Astrocyte of the cerebellum (primary cell): Measurements from ENCODE around the gene NLRP4.
"Not testable (repeated sequence)": the region's sequence is repeated elsewhere in the genome, so short reads cannot be mapped to it uniquely, and the experiment has no call there.

ENCODE experiments used
- DNase-seq: peaks from one replicate; pipeline ENCODE4 v3.0.0-alpha.2; 2011; ENCODE audit warnings: low read depth
- H3K4me3 ChIP-seq: 2 replicates; pipeline ENCODE4 v1.5.1; 2011; ENCODE audit warnings: mild to moderate bottlenecking, low read depth, low read length, moderate library complexity
- CTCF ChIP-seq: IDR thresholded peaks from 2 replicates; pipeline ENCODE4 v1.5.1; 2012; ENCODE audit warnings: low read length, low read depth, moderate library complexity, mild to moderate bottlenecking; ENCODE audit errors: missing control alignments
- in situ Hi-C: cut with HindIII; loops from 2 replicates; pipeline ENCODE4 v1.10.0; 2017; ENCODE audit warnings: low sequenced_read_pairs

Gene NLRP4

DNA sequence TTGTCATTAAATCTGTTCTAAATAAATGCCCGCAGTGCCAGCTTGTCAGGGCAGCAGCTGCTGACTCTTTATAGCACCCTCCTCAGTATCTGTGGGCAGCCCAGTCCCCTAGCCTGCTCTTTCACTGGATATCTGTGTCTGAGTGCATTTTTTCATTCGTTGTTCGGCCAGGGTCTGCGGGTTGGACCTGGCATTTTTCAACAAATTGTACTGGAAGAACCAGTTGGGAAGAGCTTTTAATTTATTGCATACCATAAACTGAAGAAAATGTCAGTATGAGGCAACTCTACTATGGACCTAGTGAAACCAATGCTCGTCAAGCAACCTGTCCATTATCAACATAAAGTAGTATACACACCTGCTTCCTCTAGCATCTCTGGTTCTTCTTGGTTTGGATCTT lies 87.2 kb downstream of the NLRP4 start:
- DNase-seq: no peak
- no peak for TF ChIP-seq CTCF
- H3K4me3 ChIP-seq: no peak overlapping the region
- in situ Hi-C loops: no loop called here

DNA sequence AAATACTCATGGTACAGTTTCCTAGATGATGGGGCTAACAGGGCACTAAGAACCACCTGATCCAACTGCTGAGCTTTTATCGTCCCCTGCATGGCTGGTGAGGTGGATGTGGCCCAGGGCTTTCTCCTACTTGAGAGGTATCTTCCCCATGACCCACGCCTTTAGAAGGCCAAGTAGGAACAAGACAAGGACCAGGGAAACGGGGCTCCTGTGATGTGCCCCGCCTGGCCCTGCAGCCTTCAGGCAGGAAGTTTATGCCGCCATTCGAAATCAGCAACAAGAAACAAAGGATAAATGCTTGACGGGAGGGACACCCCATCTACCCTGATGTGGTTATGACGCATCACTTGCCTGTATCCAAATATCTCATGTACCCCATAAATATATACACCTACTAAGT lies 91.7 kb downstream of the NLRP4 start:
- in situ Hi-C loops: no loop called here
- no peak overlapping the region for H3K4me3 ChIP-seq
- no peak for TF ChIP-seq CTCF
- DNase-seq: no peak

GRCh38 chr19:55929258-55929657 lies 92.9 kb downstream of the NLRP4 start:
- DNase-seq, in situ Hi-C loops, H3K4me3 ChIP-seq: not testable (repeated sequence)

GRCh38 chr19:55930996-55931515 lies 94.7 kb downstream of the NLRP4 start:
- in situ Hi-C loops: no loop called here

More at GRCh38 chr19:55930996-55931515, 94.7 kb downstream of the NLRP4 start:
- no peak overlapping the region for H3K4me3 ChIP-seq
- no peak for TF ChIP-seq CTCF
- no peak for DNase-seq
